Measurements from ENCODE around the gene SH3RF2.

The SH3RF2 gene

DNA sequence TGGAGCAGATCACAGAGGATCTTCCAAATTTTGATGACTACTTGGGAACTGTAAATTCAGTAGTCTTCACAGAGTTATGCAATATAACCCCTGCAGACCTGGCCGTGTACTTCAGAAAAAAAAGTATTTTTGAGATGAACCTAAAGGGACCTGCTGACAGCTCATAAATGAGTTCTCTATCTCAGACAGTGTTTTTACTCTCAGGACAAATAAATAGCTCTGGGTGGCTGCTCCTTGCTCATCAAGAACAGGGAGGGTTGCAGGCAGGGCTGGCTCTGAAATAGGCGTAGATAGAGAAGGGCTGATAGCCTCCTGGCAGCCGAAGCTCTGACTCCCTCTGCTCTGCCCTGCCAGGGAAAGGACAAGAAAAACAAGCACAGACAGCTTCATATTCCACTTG, 104.1 kb downstream of the SH3RF2 start:
- TF ChIP-seq EZH2 (IDR thresholded peaks at IDR 0.05; ENCODE audit: borderline replicate concordance, low read length): no peak
- TF ChIP-seq, protein P1, sequence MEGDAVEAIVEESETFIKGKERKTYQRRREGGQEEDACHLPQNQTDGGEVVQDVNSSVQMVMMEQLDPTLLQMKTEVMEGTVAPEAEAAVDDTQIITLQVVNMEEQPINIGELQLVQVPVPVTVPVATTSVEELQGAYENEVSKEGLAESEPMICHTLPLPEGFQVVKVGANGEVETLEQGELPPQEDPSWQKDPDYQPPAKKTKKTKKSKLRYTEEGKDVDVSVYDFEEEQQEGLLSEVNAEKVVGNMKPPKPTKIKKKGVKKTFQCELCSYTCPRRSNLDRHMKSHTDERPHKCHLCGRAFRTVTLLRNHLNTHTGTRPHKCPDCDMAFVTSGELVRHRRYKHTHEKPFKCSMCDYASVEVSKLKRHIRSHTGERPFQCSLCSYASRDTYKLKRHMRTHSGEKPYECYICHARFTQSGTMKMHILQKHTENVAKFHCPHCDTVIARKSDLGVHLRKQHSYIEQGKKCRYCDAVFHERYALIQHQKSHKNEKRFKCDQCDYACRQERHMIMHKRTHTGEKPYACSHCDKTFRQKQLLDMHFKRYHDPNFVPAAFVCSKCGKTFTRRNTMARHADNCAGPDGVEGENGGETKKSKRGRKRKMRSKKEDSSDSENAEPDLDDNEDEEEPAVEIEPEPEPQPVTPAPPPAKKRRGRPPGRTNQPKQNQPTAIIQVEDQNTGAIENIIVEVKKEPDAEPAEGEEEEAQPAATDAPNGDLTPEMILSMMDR (IDR thresholded peaks at IDR 0.05; ENCODE audit: low read length): no peak
- no peaks in the 10 kb centered on the region for H3K9me2 ChIP-seq (ENCODE audit: low read depth, low read length)
- no peak overlapping the region for H3K9ac ChIP-seq (ENCODE audit: low read length)
- H2AFZ ChIP-seq (ENCODE audit: low read length): no peak overlapping the region
- H3K4me3 ChIP-seq (ENCODE audit: low read depth, low read length, poor library complexity, severe bottlenecking): no peak overlapping the region
- H3K9me3 ChIP-seq (ENCODE audit: low read length): no peaks in the 10 kb centered on the region
- no peaks in the 10 kb centered on the region for H3K79me2 ChIP-seq (ENCODE audit: insufficient read depth, low read length)
- no peaks in the 10 kb centered on the region for H4K20me1 ChIP-seq (ENCODE audit: insufficient read depth, low read length)
- H3F3A ChIP-seq (ENCODE audit: insufficient read depth, low read length): no peaks in the 10 kb centered on the region
- H3K27me3 ChIP-seq (ENCODE audit: insufficient read depth, low read length): no peaks in the 10 kb centered on the region
- no peaks in the 10 kb centered on the region for H3K36me3 ChIP-seq (ENCODE audit: insufficient read depth, low read length)
- H3K27ac ChIP-seq (ENCODE audit: low read depth, low read length, poor library complexity, severe bottlenecking): no peak overlapping the region
- H3K4me2 ChIP-seq (ENCODE audit: low read length): no peak overlapping the region
- no peaks in the 10 kb centered on the region for H3K4me1 ChIP-seq (ENCODE audit: insufficient read depth, low read length, severe bottlenecking)

DNA sequence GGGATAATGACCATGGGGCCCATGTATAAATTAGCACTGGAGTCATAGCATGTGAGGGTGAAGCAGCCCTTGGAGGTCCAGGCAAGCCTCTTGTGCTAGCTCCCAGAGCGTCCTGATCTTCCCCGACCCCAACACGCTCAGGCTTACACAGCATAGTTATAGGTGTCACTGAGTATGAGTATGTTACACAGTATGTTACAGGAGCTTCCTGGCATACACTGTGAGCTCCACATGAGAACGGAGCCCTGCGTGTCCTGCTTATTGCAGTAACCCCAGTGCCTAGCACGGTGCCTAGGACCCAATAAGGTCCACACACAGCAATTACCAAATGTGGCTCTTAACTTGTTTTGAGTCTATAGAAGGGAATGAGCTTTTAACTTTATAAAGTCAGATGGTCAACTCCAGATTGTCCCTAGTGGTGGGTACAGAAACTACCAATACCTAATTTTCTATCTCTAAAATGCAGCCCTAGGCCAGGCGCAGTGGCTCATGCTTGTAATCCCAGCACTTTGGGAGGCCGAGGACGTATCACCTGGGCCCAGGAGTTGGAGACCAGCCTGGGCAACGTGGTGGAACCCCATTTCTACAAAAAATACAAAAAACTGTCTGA, 104.9 kb downstream of the SH3RF2 start:
- no peak overlapping the region for H2AFZ ChIP-seq (ENCODE audit: low read length)
- H3K4me1 ChIP-seq (ENCODE audit: insufficient read depth, low read length, severe bottlenecking): no peaks in the 10 kb centered on the region
- H3K4me2 ChIP-seq (ENCODE audit: low read length): no peak overlapping the region

DNA sequence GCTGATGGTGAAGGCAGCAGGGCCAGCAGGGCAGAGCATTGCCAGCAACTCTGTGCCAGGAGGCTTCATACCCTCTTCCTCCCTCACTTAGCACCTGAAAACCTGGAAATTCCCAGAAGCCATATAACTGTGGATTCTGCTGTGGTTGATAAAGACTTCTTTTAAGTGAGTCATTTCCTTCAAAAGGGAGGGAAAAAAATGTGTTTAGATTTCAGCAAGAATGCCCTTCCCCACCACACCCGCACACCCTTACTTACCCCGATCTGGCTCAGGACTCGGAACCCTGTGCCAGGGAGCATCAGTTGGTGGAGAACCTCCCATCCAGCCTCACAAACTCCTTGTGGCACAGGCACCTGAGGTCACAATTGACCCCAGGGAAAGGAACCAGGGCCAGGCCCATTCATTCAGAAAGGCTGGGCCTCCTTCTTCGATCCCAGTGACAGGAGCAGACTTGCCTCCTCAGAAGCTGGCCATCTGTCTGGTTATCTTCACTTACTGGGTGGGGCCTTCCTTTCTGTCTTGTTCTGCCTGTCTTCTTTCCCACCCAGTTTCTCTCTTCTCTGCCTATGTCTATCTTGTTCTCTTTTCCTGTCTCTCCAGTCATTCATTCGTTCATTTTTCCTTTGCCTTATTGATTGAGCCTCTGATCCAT, 106.4 kb downstream of the SH3RF2 start:
- H4K20me1 ChIP-seq (ENCODE audit: insufficient read depth, low read length): no peaks in the 10 kb centered on the region
- no peaks in the 10 kb centered on the region for H3F3A ChIP-seq (ENCODE audit: insufficient read depth, low read length)
- no peaks in the 10 kb centered on the region for H3K36me3 ChIP-seq (ENCODE audit: insufficient read depth, low read length)
- TF ChIP-seq EZH2 (IDR thresholded peaks at IDR 0.05; ENCODE audit: borderline replicate concordance, low read length): no peak
- TF ChIP-seq, protein P1 (IDR thresholded peaks at IDR 0.05; ENCODE audit: low read length): no peak
- no peak overlapping the region for H3K4me3 ChIP-seq (ENCODE audit: low read depth, low read length, poor library complexity, severe bottlenecking)
- H3K9me3 ChIP-seq (ENCODE audit: low read length): no peaks in the 10 kb centered on the region
- no peak overlapping the region for H3K27ac ChIP-seq (ENCODE audit: low read depth, low read length, poor library complexity, severe bottlenecking)
- no peaks in the 10 kb centered on the region for H3K27me3 ChIP-seq (ENCODE audit: insufficient read depth, low read length)
- H3K79me2 ChIP-seq (ENCODE audit: insufficient read depth, low read length): no peaks in the 10 kb centered on the region
- no peak overlapping the region for H3K9ac ChIP-seq (ENCODE audit: low read length)
- no peaks in the 10 kb centered on the region for H3K9me2 ChIP-seq (ENCODE audit: low read depth, low read length)
- no peak overlapping the region for H2AFZ ChIP-seq (ENCODE audit: low read length)
- no peaks in the 10 kb centered on the region for H3K4me1 ChIP-seq (ENCODE audit: insufficient read depth, low read length, severe bottlenecking)
- no peak overlapping the region for H3K4me2 ChIP-seq (ENCODE audit: low read length)

More for the DNA sequence above, 104.9 kb downstream of the SH3RF2 start:
- Histone ChIP-seq H3K4me3 (ENCODE audit: low read depth, low read length, poor library complexity, severe bottlenecking) (no peak overlapping the region), H3K9me2 (ENCODE audit: low read depth, low read length) (no peaks in the 10 kb centered on the region), H4K20me1 (ENCODE audit: insufficient read depth, low read length) (no peaks in the 10 kb centered on the region), H3K27ac (ENCODE audit: low read depth, low read length, poor library complexity, severe bottlenecking) (no peak overlapping the region), H3K36me3 (ENCODE audit: insufficient read depth, low read length) (no peaks in the 10 kb centered on the region), H3K9ac (ENCODE audit: low read length) (no peak overlapping the region), H3K27me3 (ENCODE audit: insufficient read depth, low read length) (no peaks in the 10 kb centered on the region), H3K79me2 (ENCODE audit: insufficient read depth, low read length) (no peaks in the 10 kb centered on the region), H3F3A (ENCODE audit: insufficient read depth, low read length) (no peaks in the 10 kb centered on the region), H3K9me3 (ENCODE audit: low read length) (no peaks in the 10 kb centered on the region)
- no peak for TF ChIP-seq EZH2 (IDR thresholded peaks at IDR 0.05; ENCODE audit: borderline replicate concordance, low read length)
- TF ChIP-seq, protein P1 (IDR thresholded peaks at IDR 0.05; ENCODE audit: low read length): peak; percentile 42; the same call in 1 of the 2 replicates

All from OCI-LY1 (cell line).